Aorta (tissue), 5 donors: ENCODE measurements around the gene CSKMT. TPM values are rescaled to one million over a fixed set of nuclear protein-coding genes. Genes with fewer than 3 reads are reported as not detected.

Experiments used
- ATAC-seq: fragments of 200-7000 bp; cut with Tn5 transposase; one replicate; pipeline ENCODE4 v1.9.1; 2022; ENCODE audit warnings: moderate library complexity; ENCODE audit not compliant: low FRiP score
- DNase-seq, 2 donors: peaks; one replicate each; pipeline ENCODE4 v3.0.0-alpha.2; 2020
- H3K27ac ChIP-seq, 2 donors: one replicate each; pipeline ENCODE4 v1.5.1; 2013; ENCODE audit warnings: low read length in 2 of 2, mild to moderate bottlenecking in 2 of 2, moderate library complexity in 2 of 2, control low read depth in 1 of 2, inconsistent platforms in 1 of 2, low read depth in 1 of 2
- H3K27me3 ChIP-seq, 2 donors: one replicate each; pipeline ENCODE4 v1.6.1; 2013; ENCODE audit warnings: control low read depth in 1 of 2, low read length in 1 of 2, mild to moderate bottlenecking in 1 of 2, moderate library complexity in 1 of 2; ENCODE audit not compliant: insufficient read depth in 2 of 2, control insufficient read depth in 1 of 2
- H3K36me3 ChIP-seq, 2 donors: one replicate each; pipeline ENCODE4 v1.6.1; 2013; ENCODE audit warnings: control low read depth in 1 of 2, low read length in 1 of 2, mild to moderate bottlenecking in 1 of 2; ENCODE audit not compliant: insufficient read depth in 2 of 2, control insufficient read depth in 1 of 2
- H3K4me1 ChIP-seq, 2 donors: one replicate each; pipeline ENCODE4 v1.6.1; 2013; ENCODE audit warnings: low read length in 2 of 2, control low read depth in 1 of 2, mild to moderate bottlenecking in 1 of 2, moderate library complexity in 1 of 2; ENCODE audit not compliant: insufficient read depth in 2 of 2, control insufficient read depth in 1 of 2
- H3K4me3 ChIP-seq, 2 donors: one replicate each; pipeline ENCODE4 v1.5.1; 2013; ENCODE audit warnings: low read length in 2 of 2, control low read depth in 1 of 2, mild to moderate bottlenecking in 1 of 2
- H3K9me3 ChIP-seq: one replicate; pipeline ENCODE4 v1.6.1; 2013; ENCODE audit warnings: mild to moderate bottlenecking, low read length; ENCODE audit not compliant: control insufficient read depth
- WGBS, 2 donors: extraction: QIAGEN DNeasy Blood & Tissue Kit; methylation state at CpG; one replicate each; pipeline ENCODE4 v1.1.7; 2013; 5-methylcytosine and 5-hydroxymethylcytosine counted together
- intact Hi-C, 2 donors: fragments of 100-400 bp; cut with DNase I; formaldehyde crosslinking; loops; one replicate each; pipeline versions ENCODE4 v1.14.2 to v1.15.0; 2022
- polyA plus RNA-seq, 2 donors: library from polyadenylated mRNA; stranded (reverse); fragments of 200-250 nt; gene quantifications; one replicate each; pipeline ENCODE4 v1.2.3, GENCODE V29; 2013
- total RNA-seq, 2 donors: library from RNA; stranded (reverse); fragmentation: NEBNext Ultra II Directional; extraction: Animal tissue kit (Norgen Biotek cat#: 25700); gene quantifications; one replicate each; pipeline ENCODE4 v1.2.1, GENCODE V29; 2021
- donor health status: healthy with polysubstance abuse.
- donor health status: Bipolar disorder and iron deficiency.
- donor health status: DM: no; HTN: no; CAD: no.
- donor health status: DM: no; HTN: no; CAD: no.
- donor health status: DM: yes; HTN: yes; CAD: no.

CSKMT gene
- total and polyA plus RNA-seq, 4 donors: 8.8 to 16.3 (median 11.4) TPM

- intact Hi-C loops: no loop called here
- ATAC-seq: no peak
- Histone ChIP-seq H3K4me1 (no peaks in the 10 kb centered on the region), H3K27me3 (no peaks in the 10 kb centered on the region), H3K36me3 (peaks cover 9 to 23% of the 10 kb centered on the region in 2 donors), H3K9me3 (no peaks in the 10 kb centered on the region), H3K4me3 (no peak overlapping the region), H3K27ac (no peak overlapping the region)
- WGBS, 2 donors: 83 to 87% methylated on average over 5 of the region's 5 CpGs
- DNase-seq: no peak
These were observed 51.1 kb downstream of the CSKMT start for GRCh38 chr11:62716206-62716605.

GRCh38 chr11:62716816-62717215 is 51.7 kb downstream of the CSKMT start:
- Histone ChIP-seq H3K4me3 (no peak overlapping the region), H3K27me3 (no peaks in the 10 kb centered on the region), H3K9me3 (no peaks in the 10 kb centered on the region), H3K27ac (no peak overlapping the region), H3K4me1 (no peaks in the 10 kb centered on the region), H3K36me3 (peaks cover 14 to 23% of the 10 kb centered on the region in 2 donors)
- intact Hi-C loops: no loop called here
- DNase-seq: no peak
- no peak for ATAC-seq
- WGBS, 2 donors: 83 to 86% methylated on average over 11 of the region's 11 CpGs

Other genes starting within 250 kb of the CSKMT start
- not detected for gene SCGB1A1, start 246.3 kb upstream of the CSKMT start, total RNA-seq
- gene SCGB1A1, start 246.3 kb upstream of the CSKMT start, polyA plus RNA-seq: 1 to 10 TPM in 1 of 2 donors, under 1 TPM in 1; 0.61 to 5.0 TPM
- 1,000 to 10,000 TPM; 1,149 to 1,263 TPM for gene AHNAK, start 118.5 kb upstream of the CSKMT start, total RNA-seq
- 100 to 1,000 TPM; 146 to 237 TPM for gene AHNAK, start 118.5 kb upstream of the CSKMT start, polyA plus RNA-seq
- 100 to 1,000 TPM; 787 to 987 TPM for gene EEF1G, start 91.4 kb upstream of the CSKMT start, total RNA-seq
- 1,000 to 10,000 TPM; 1,251 to 1,857 TPM for gene EEF1G, start 91.4 kb upstream of the CSKMT start, polyA plus RNA-seq
- gene TUT1, start 73.8 kb upstream of the CSKMT start, total RNA-seq: 10 to 100 TPM; 14.8 to 14.9 TPM
- 10 to 100 TPM in 1 of 2 donors, 1 to 10 TPM in 1; 1.6 to 10.8 TPM for gene TUT1, start 73.8 kb upstream of the CSKMT start, polyA plus RNA-seq
- 10 to 100 TPM; 80.1 to 87.9 TPM for gene MTA2, start 63.4 kb upstream of the CSKMT start, total RNA-seq
- gene MTA2, start 63.4 kb upstream of the CSKMT start, polyA plus RNA-seq: 10 to 100 TPM; 13.5 to 40.3 TPM
- 100 to 1,000 TPM in 1 of 2 donors, 10 to 100 TPM in 1; 93.7 to 134 TPM for gene EML3, start 52.5 kb upstream of the CSKMT start, total RNA-seq
- gene EML3, start 52.5 kb upstream of the CSKMT start, polyA plus RNA-seq: 100 to 1,000 TPM in 1 of 2 donors, 10 to 100 TPM in 1; 15.7 to 182 TPM
- gene ROM1, start 52.1 kb upstream of the CSKMT start, total RNA-seq: 10 to 100 TPM in 1 of 2 donors, 1 to 10 TPM in 1; 9.0 to 15.6 TPM
- 10 to 100 TPM; 33.2 to 33.9 TPM for gene ROM1, start 52.1 kb upstream of the CSKMT start, polyA plus RNA-seq
- 10 to 100 TPM; 26.7 to 39.7 TPM for gene B3GAT3, start 43.3 kb upstream of the CSKMT start, total RNA-seq
- 10 to 100 TPM; 12.6 to 45.2 TPM for gene B3GAT3, start 43.3 kb upstream of the CSKMT start, polyA plus RNA-seq
- gene GANAB, start 18.7 kb upstream of the CSKMT start, total RNA-seq: 100 to 1,000 TPM; 196 to 206 TPM
- gene GANAB, start 18.7 kb upstream of the CSKMT start, polyA plus RNA-seq: 100 to 1,000 TPM in 1 of 2 donors, 10 to 100 TPM in 1; 41.2 to 117 TPM
- gene INTS5, start 12.0 kb upstream of the CSKMT start, total RNA-seq: 10 to 100 TPM; 12.5 to 13.3 TPM
- 1 to 10 TPM; 3.8 to 6.2 TPM for gene INTS5, start 12.0 kb upstream of the CSKMT start, polyA plus RNA-seq
- gene C11orf98, start 102 bp upstream of the CSKMT start, total RNA-seq: 10 to 100 TPM; 23.1 to 27.7 TPM
- 100 to 1,000 TPM in 1 of 2 donors, 10 to 100 TPM in 1; 79.3 to 121 TPM for gene C11orf98, start 102 bp upstream of the CSKMT start, polyA plus RNA-seq
- gene UQCC3, start 6.4 kb downstream of the CSKMT start, total RNA-seq: 1 to 10 TPM; 3.0 to 4.8 TPM
- gene UQCC3, start 6.4 kb downstream of the CSKMT start, polyA plus RNA-seq: 10 to 100 TPM in 1 of 2 donors, 1 to 10 TPM in 1; 5.8 to 12.7 TPM
- gene LBHD1, start 7.0 kb downstream of the CSKMT start, total RNA-seq: 1 to 10 TPM; 3.6 to 8.6 TPM
- 1 to 10 TPM; 2.3 to 7.6 TPM for gene LBHD1, start 7.0 kb downstream of the CSKMT start, polyA plus RNA-seq
- 10 to 100 TPM; 84.1 to 85.4 TPM for gene UBXN1, start 13.8 kb downstream of the CSKMT start, total RNA-seq
- gene UBXN1, start 13.8 kb downstream of the CSKMT start, polyA plus RNA-seq: 100 to 1,000 TPM; 186 to 224 TPM
- gene LRRN4CL, start 24.2 kb downstream of the CSKMT start, total RNA-seq: 10 to 100 TPM in 1 of 2 donors, 1 to 10 TPM in 1; 8.5 to 24.5 TPM
- under 1 TPM in 1 of 2 donors, not detected in 1; 0.10 TPM for gene LRRN4CL, start 24.2 kb downstream of the CSKMT start, polyA plus RNA-seq
- 10 to 100 TPM; 22.3 to 31.5 TPM for gene BSCL2, start 42.1 kb downstream of the CSKMT start, total RNA-seq
- gene BSCL2, start 42.1 kb downstream of the CSKMT start, polyA plus RNA-seq: 10 to 100 TPM; 38.7 to 61.8 TPM
- not detected for gene GNG3, start 42.4 kb downstream of the CSKMT start, total RNA-seq
- under 1 TPM in 1 of 2 donors, not detected in 1; 0.33 TPM for gene GNG3, start 42.4 kb downstream of the CSKMT start, polyA plus RNA-seq
- 10 to 100 TPM; 46.9 to 47.2 TPM for gene HNRNPUL2, start 62.1 kb downstream of the CSKMT start, total RNA-seq
- 10 to 100 TPM; 31.5 to 43.6 TPM for gene HNRNPUL2, start 62.1 kb downstream of the CSKMT start, polyA plus RNA-seq
- gene TTC9C, start 63.2 kb downstream of the CSKMT start, total RNA-seq: 10 to 100 TPM; 21.1 to 32.4 TPM
- 10 to 100 TPM; 17.3 to 40.7 TPM for gene TTC9C, start 63.2 kb downstream of the CSKMT start, polyA plus RNA-seq
- 1 to 10 TPM; 9.7 to 9.8 TPM for gene ZBTB3, start 88.8 kb downstream of the CSKMT start, total RNA-seq
- gene ZBTB3, start 88.8 kb downstream of the CSKMT start, polyA plus RNA-seq: 1 to 10 TPM; 2.9 to 3.9 TPM
- 10 to 100 TPM; 40.0 to 50.3 TPM for gene POLR2G, start 96.3 kb downstream of the CSKMT start, total RNA-seq
- 100 to 1,000 TPM in 1 of 2 donors, 10 to 100 TPM in 1; 80.4 to 109 TPM for gene POLR2G, start 96.3 kb downstream of the CSKMT start, polyA plus RNA-seq
- gene TAF6L, start 106.1 kb downstream of the CSKMT start, total RNA-seq: 10 to 100 TPM; 13.2 to 21.3 TPM
- 10 to 100 TPM; 14.5 to 43.5 TPM for gene TAF6L, start 106.1 kb downstream of the CSKMT start, polyA plus RNA-seq
- gene TMEM179B, start 122.1 kb downstream of the CSKMT start, total RNA-seq: 10 to 100 TPM; 26.8 to 31.0 TPM
- gene TMEM179B, start 122.1 kb downstream of the CSKMT start, polyA plus RNA-seq: 10 to 100 TPM; 29.2 to 55.9 TPM
- 10 to 100 TPM in 1 of 2 donors, 1 to 10 TPM in 1; 6.0 to 12.6 TPM for gene TMEM223, start 126.7 kb downstream of the CSKMT start, total RNA-seq
- 10 to 100 TPM; 10.4 to 10.6 TPM for gene TMEM223, start 126.7 kb downstream of the CSKMT start, polyA plus RNA-seq
- 10 to 100 TPM; 82.4 to 99.9 TPM for gene NXF1, start 140.1 kb downstream of the CSKMT start, total RNA-seq
- gene NXF1, start 140.1 kb downstream of the CSKMT start, polyA plus RNA-seq: 100 to 1,000 TPM in 1 of 2 donors, 10 to 100 TPM in 1; 26.8 to 455 TPM
- 10 to 100 TPM; 42.6 to 46.4 TPM for gene STX5, start 166.7 kb downstream of the CSKMT start, total RNA-seq
- gene STX5, start 166.7 kb downstream of the CSKMT start, polyA plus RNA-seq: 10 to 100 TPM; 19.2 to 44.0 TPM
- gene TEX54, start 167.5 kb downstream of the CSKMT start, total RNA-seq: not detected
- 1 to 10 TPM in 1 of 2 donors, not detected in 1; 5.5 TPM for gene TEX54, start 167.5 kb downstream of the CSKMT start, polyA plus RNA-seq
- 10 to 100 TPM; 35.4 to 42.9 TPM for gene WDR74, start 174.3 kb downstream of the CSKMT start, total RNA-seq
- 10 to 100 TPM; 13.5 to 53.9 TPM for gene WDR74, start 174.3 kb downstream of the CSKMT start, polyA plus RNA-seq
- gene SLC3A2, start 215.6 kb downstream of the CSKMT start, total RNA-seq: 100 to 1,000 TPM in 1 of 2 donors, 10 to 100 TPM in 1; 98.6 to 107 TPM
- gene SLC3A2, start 215.6 kb downstream of the CSKMT start, polyA plus RNA-seq: 10 to 100 TPM; 31.8 to 74.8 TPM